Body of pancreas (tissue), 4 donors: ENCODE measurements around the gene RPAP2. TPM values are rescaled to one million over a fixed set of nuclear protein-coding genes. Genes with fewer than 3 reads are reported as not detected.

Experiments used
- ATAC-seq: fragments of 150-250 bp; one replicate; pipeline ENCODE4 v1.9.1; 2016
- DNase-seq, 4 donors: peaks; one replicate each; pipeline ENCODE4 v3.0.0-alpha.2; 2019
- H3K27ac ChIP-seq, 4 donors: fragments of 200-600 bp; sonication (generic); 1 replicate in 3 of 4; 2 replicates in 1 of 4; pipeline versions ENCODE4 v1.5.1 to v1.6.1; 2016 to 2019; ENCODE audit warnings: mild to moderate bottlenecking in 1 of 4, mixed read lengths in 1 of 4, moderate library complexity in 1 of 4
- H3K27me3 ChIP-seq, 2 donors: fragments of 200-600 bp; sonication (generic); one replicate each; pipeline ENCODE4 v1.6.0; 2016; ENCODE audit warnings: mild to moderate bottlenecking in 1 of 2
- H3K36me3 ChIP-seq, 2 donors: fragments of 200-600 bp; sonication (generic); replicated peaks in 1 of 2; 2 replicates each; pipeline ENCODE4 v1.5.1; 2016; ENCODE audit warnings: low read depth in 2 of 2; ENCODE audit not compliant: insufficient read depth in 1 of 2
- H3K4me1 ChIP-seq: fragments of 200-600 bp; sonication (generic); one replicate; pipeline ENCODE4 v1.6.0; 2016
- H3K4me3 ChIP-seq, 2 donors: fragments of 200-600 bp; sonication (generic); 1 replicate in 1 of 2; 2 replicates in 1 of 2; pipeline ENCODE4 v1.5.1; 2016 to 2019
- H3K9me3 ChIP-seq, 3 donors: fragments of 200-600 bp; sonication (generic); 1 replicate in 2 of 3; 2 replicates in 1 of 3; pipeline ENCODE4 v1.5.1; 2016
- POLR2A ChIP-seq, 3 donors: fragments of 450-650 bp; IDR thresholded peaks; one replicate each; pipeline ENCODE4 v1.6.1; 2016; ENCODE audit warnings: antibody characterized with exemption in 3 of 3, mild to moderate bottlenecking in 2 of 3
- WGBS, 2 donors: methylation state at CpG; one replicate each; pipeline ENCODE4 v1.1.5; 2017; 5-methylcytosine and 5-hydroxymethylcytosine counted together
- intact Hi-C: fragments of 100-400 bp; cut with DNase I; formaldehyde crosslinking; loops from one replicate; pipeline ENCODE4 v1.15.1; 2023
- total RNA-seq, 2 donors: library from RNA; depleted of rRNA; stranded (reverse); fragments of >200 nt; gene quantifications; one replicate each; pipeline ENCODE4 v1.1.0, GENCODE V29; 2016
- TF ChIP-seq, protein P1 (sequence below), 7 experiments: fragments of 450-650 bp in 4 of 7; fragments of 200-600 bp in 3 of 7; sonication (generic) in 3 of 7; IDR thresholded peaks; one replicate each; pipeline ENCODE4 v1.5.1; 2016 to 2019; ENCODE audit warnings: antibody characterized with exemption in 7 of 7

Gene RPAP2
- total RNA-seq, 2 donors from 2014 or later = 3.9 to 4.9 TPM

DNA sequence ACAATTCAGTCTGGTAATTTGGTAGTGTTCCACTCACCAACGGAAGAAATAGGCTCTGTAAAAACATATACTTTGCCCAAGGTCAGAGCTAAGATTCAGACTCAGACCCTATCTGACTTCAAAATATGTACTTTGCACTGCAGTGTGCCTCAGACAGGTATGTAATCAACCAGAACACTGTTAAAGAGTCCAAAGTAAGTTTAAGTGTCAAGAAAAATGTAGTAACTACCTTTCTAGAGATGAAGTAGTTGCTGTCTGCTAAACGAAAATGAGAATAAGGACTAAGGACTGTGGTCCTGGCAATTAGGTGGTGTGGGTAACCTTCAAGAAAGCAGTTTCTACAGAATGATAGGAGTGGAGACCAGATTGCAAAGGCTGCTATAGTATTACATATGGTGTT, 61.1 kb downstream of the RPAP2 start:
- Histone ChIP-seq H3K27ac (no peak overlapping the region), H3K4me1 (no peaks in the 10 kb centered on the region), H3K4me3 (no peak overlapping the region), H3K27me3 (no peaks in the 10 kb centered on the region), H3K36me3 (peaks cover 0 to 8% of the 10 kb centered on the region in 2 donors), H3K9me3 (no peaks in the 10 kb centered on the region)
- TF ChIP-seq POLR2A (IDR thresholded peaks at IDR 0.05) = no peak
- TF ChIP-seq, protein P1, sequence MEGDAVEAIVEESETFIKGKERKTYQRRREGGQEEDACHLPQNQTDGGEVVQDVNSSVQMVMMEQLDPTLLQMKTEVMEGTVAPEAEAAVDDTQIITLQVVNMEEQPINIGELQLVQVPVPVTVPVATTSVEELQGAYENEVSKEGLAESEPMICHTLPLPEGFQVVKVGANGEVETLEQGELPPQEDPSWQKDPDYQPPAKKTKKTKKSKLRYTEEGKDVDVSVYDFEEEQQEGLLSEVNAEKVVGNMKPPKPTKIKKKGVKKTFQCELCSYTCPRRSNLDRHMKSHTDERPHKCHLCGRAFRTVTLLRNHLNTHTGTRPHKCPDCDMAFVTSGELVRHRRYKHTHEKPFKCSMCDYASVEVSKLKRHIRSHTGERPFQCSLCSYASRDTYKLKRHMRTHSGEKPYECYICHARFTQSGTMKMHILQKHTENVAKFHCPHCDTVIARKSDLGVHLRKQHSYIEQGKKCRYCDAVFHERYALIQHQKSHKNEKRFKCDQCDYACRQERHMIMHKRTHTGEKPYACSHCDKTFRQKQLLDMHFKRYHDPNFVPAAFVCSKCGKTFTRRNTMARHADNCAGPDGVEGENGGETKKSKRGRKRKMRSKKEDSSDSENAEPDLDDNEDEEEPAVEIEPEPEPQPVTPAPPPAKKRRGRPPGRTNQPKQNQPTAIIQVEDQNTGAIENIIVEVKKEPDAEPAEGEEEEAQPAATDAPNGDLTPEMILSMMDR (IDR thresholded peaks at IDR 0.05) = no peak
- intact Hi-C loops = no loop called here
- ATAC-seq (no peak), DNase-seq (no peak)
- 62 to 67% methylated on average over 2 of the region's 2 CpGs for WGBS, 2 donors

DNA sequence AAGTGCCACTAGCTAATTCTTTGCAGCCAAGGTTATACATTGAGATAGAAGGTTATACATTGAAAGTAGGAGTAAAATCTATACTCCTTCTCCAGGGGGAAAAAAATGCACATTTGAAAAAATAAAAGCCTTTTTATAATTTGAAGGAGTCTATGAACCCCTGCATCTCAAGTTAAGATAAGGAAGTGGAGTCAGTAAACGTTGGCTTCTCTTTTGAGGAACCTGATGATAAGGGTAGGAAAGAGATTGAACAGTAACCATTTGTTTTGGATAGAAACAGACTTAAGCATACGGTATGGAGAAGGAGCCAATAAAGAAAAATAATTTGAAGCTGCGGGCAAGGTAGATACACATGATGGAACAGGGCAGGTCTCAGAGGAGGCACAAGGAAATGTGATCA, 64.1 kb downstream of the RPAP2 start:
- ATAC-seq (no peak), DNase-seq (no peak)
- intact Hi-C loops = no loop called here
- H3K27ac ChIP-seq = no peak overlapping the region
- H3K4me1 ChIP-seq = no peaks in the 10 kb centered on the region
- H3K4me3 ChIP-seq = no peak overlapping the region
- no peak for TF ChIP-seq POLR2A (IDR thresholded peaks at IDR 0.05)
- TF ChIP-seq, protein P1 (IDR thresholded peaks at IDR 0.05) = no peak
- 27 to 40% methylated on average over 3 of the region's 3 CpGs for WGBS, 2 donors
- H3K9me3 ChIP-seq = no peaks in the 10 kb centered on the region
- H3K27me3 ChIP-seq = no peaks in the 10 kb centered on the region
- peaks cover 0 to 6% of the 10 kb centered on the region in 2 donors for H3K36me3 ChIP-seq

DNA sequence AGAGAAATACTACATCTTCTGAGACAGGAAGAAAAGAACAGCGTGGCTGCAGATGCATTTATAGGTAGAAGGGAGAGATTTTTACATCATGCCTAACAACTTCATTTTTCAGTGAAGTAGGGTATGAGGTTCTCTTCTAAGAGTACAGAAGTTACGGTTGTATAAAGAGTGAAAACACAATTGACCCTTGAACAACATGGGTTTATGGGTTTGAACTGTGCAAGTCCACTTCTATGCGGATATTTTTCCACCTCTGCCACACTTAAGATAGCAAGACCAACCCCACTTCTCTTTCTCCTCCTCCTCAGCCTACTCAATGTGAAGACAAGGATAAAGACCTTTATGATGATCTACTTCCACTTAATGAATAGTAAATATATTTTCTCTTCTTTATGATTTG, 64.5 kb downstream of the RPAP2 start:
- H3K9me3 ChIP-seq = no peaks in the 10 kb centered on the region
- no peaks in the 10 kb centered on the region for H3K27me3 ChIP-seq
- no peak for ATAC-seq
- intact Hi-C loops = no loop called here
- H3K27ac ChIP-seq = no peak overlapping the region
- WGBS, 2 donors = 96% methylated on average over 3 of the region's 3 CpGs
- H3K4me1 ChIP-seq = no peaks in the 10 kb centered on the region
- H3K36me3 ChIP-seq = peaks cover 0 to 5% of the 10 kb centered on the region in 2 donors
- no peak for DNase-seq
- TF ChIP-seq POLR2A (IDR thresholded peaks at IDR 0.05) = no peak
- TF ChIP-seq, protein P1 (IDR thresholded peaks at IDR 0.05) = no peak
- no peak overlapping the region for H3K4me3 ChIP-seq

DNA sequence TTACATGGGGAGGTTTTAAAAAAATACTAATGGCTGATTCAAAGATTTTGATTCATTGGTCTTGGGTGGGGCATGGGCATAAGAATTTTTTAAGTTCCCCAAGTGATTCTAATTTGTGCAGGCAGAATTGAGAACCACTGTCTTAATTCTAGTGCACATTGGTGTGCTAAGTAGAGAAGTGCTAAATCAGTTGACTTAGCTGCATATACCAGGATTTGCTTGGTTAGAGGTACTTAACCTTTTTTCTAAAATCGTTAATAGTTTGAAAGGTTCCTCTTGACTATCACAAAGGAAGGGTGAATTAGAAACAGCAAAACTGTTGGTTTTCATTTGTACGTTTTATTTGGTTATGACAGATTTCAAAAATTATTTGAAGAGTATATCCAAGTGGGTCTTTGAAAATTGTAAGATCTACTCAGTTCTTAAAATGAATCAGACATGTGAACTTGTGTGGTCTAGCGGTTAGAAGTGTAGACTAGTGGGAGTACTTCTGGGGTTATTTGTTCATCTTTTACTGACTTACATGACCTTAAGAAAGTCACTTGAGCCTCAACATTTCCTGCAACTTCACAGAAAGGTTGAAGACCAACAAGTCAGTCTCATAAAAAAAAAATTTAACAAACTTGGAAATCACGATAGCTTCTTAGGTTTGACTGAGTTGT, 66.7 kb downstream of the RPAP2 start:
- H3K27ac ChIP-seq = no peak overlapping the region
- DNase-seq (no peak), ATAC-seq (no peak)
- intact Hi-C loops = no loop called here
- 89 to 97% methylated on average over 4 of the region's 4 CpGs for WGBS, 2 donors
- H3K4me1 ChIP-seq = no peaks in the 10 kb centered on the region
- no peaks in the 10 kb centered on the region for H3K27me3 ChIP-seq
- H3K36me3 ChIP-seq = peaks cover 0 to 2% of the 10 kb centered on the region in 2 donors
- no peak for TF ChIP-seq POLR2A (IDR thresholded peaks at IDR 0.05)
- TF ChIP-seq, protein P1 (IDR thresholded peaks at IDR 0.05) = no peak
- H3K9me3 ChIP-seq = no peaks in the 10 kb centered on the region
- no peak overlapping the region for H3K4me3 ChIP-seq

DNA sequence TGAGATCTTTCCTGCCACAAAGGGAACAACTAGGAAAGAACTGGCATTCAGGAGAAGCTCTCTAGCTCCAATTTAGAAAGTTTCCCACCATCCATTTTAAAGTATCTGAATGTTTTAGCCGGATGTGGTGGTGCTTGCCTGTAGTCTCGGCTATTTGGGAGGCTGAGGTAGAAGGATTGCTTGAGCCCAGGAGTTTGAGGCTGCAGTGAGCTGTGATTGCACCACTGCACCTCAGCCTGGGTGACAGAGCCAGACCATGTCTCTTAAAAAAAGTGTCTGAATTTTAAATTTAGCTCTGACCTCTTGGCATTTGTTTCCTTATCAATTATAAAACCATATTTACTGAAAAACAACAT, 67.2 kb downstream of the RPAP2 start:
- Histone ChIP-seq H3K9me3 (no peaks in the 10 kb centered on the region), H3K27ac (no peak overlapping the region), H3K4me1 (no peaks in the 10 kb centered on the region), H3K4me3 (no peak overlapping the region), H3K36me3 (peaks cover 0 to 2% of the 10 kb centered on the region in 2 donors), H3K27me3 (no peaks in the 10 kb centered on the region)
- ATAC-seq = no peak
- TF ChIP-seq, protein P1 (IDR thresholded peaks at IDR 0.05) = no peak
- TF ChIP-seq POLR2A (IDR thresholded peaks at IDR 0.05) = no peak
- DNase-seq = no peak
- intact Hi-C loops = no loop called here
- 72 to 100% methylated on average over 2 of the region's 2 CpGs for WGBS, 2 donors
